Vagina (tissue), 2 donors: ENCODE data around the gene PSMD10.

Source experiments
- CTCF ChIP-seq, 3 experiments: fragments of 450-650 bp in 2 of 3; fragments of 200-600 bp in 1 of 3; sonication (generic) in 1 of 3; IDR thresholded peaks; one replicate each; pipeline ENCODE4 v1.5.1; 2017 to 2019; ENCODE audit warnings: antibody characterized with exemption in 3 of 3, mild to moderate bottlenecking in 2 of 3, moderate library complexity in 2 of 3
- POLR2AphosphoS5 ChIP-seq, 2 donors: sonication (generic); formaldehyde crosslinking; IDR thresholded peaks; one replicate each; pipeline ENCODE4 v1.9.0; 2017; ENCODE audit warnings: antibody characterized with exemption in 2 of 2, mild to moderate bottlenecking in 2 of 2, low read depth in 1 of 2; ENCODE audit not compliant: insufficient read depth in 1 of 2

GRCh38 chrX:108134724-108135123, 43.4 kb upstream of the PSMD10 start:
- no peak for TF ChIP-seq CTCF (IDR thresholded peaks at IDR 0.05)
- TF ChIP-seq POLR2AphosphoS5 (IDR thresholded peaks at IDR 0.05; ENCODE audit: insufficient read depth in 1 of 2, low read depth in 1 of 2): no peak
